NCI-H146 treated with DMSO at 0.1 percent for 48 hours (cell line): Measurements from ENCODE around the gene NTSR1.

ENCODE experiments used
- DNase-seq: peaks from one replicate; lab custom pipeline; 2025; ENCODE audit not compliant: unreplicated experiment; lab: John Stamatoyannopoulos, UW

Gene NTSR1

DNA sequence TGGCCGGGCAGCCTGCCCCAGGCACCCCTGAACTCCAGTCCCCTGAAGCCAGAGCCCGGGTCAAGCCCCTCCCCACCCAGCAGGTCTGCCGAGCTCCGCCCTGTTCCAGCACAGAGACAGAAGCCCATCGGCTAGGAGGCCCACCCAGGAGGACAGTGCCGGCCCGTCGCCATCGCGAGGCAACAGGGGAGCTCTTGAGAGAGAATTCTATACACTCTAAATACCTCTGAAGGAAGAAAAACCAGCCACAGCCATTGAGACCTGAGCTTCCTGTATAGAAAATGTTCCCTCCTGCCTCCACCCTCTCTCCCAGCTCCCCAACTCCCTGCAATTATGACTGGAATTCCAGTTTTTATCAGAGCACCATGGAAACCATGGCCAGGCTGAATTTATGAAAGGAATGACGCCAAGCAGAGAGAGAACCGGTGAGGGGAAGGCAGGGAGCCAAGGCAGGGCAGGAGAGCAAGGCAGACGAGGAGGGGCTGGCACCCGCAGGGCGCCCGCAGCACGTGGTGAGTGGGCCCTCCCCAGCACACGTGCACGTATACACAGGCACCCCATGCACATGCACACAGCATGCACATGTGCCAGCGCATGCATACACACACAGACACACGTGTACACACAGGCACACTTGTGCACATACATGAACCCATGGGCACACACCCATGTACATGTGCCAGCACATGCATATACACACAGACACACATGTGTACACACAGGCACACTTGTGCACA is 60.1 kb downstream of the NTSR1 start:
- DNase-seq, result no peak

DNA sequence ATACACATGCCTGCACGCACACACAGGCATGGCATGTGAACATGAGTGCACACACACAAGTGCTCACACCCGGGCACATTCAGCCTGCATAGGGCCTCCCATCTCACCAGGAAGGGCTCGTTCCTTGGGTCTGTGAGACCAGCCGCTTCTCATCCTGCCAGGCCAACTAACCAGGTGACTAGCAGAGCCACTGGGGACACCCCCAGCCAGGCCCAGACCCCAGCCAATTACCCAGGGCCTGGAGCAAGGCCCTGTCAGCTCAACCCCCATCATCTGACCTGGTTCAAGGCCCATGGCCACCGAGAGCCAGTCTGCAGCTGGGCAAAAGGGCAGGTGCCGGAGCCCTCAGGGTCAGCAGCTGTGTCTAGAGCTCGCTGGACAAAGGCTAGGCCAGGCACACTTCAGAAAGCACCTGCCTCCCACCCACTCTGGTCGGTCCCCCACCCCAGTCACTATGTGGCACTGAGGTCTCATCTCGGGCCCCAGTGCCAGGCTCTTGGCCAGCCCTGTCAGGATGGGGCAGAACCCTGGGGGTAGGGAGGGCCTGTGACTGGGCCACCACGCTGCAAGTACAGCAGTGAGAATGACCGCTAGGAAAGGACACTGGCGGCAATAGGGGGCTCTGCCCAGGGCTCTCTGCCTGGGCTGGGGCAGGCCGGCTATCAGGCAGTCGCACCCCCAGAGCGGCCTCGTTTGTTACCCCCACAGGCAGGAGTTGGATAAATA is 60.9 kb downstream of the NTSR1 start:
- no peak for DNase-seq

DNA sequence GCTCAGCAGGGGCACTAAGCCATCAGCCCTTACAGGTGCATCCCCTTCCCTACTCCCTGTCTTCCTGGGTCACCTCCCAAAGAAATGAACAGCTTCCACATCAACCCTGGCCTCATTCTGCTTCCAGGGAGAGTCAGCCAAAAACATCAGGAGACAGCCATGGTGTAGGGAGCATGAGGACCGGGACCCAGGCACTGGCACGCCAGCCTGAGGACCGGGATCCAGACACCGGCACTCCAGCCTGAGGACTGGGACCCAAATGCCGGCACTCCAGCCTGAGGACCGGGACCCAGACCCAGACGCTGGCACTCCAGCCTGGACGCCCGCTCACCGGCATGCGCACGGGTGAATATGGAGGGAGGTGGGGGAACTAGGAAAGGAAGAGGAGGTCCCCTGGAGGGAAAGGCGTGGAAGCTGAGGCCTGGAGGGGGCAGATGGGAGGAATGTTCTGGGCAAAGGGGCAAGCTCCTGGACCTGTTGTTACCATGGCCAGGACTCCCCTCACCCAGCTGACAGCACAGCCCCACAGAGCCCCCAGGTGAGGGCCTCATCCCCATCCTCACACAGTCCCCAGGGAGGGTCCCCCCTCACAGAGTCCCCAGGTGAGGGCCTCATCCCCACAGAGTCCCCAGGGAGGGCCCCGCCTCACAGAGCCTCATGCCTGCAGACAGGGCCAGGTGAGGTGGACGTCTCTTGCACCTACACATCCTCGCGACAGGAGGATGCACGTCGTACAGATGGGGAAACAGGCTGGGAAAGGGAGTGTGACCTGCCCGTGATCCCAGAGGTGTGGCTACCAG is 61.7 kb downstream of the NTSR1 start:
- no peak for DNase-seq

DNA sequence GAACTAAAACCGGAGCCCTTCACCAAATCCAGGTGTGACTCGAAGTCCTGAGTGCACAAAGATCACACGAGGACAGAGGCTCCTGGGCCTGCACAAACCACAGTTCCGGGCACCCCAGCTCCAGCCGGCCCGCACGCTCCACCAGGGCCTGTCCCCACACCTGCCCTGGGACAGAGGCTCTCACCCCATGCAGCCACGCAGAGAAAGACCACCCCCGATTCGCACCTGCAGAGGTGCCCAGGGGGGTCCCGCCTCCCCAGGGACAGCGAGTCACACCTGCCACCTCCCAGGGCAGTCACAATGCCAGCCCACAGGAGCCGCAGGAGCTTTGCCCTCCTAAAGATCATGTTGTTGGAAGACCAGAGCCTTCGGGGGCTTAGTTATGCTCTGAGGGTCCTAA is 62.3 kb downstream of the NTSR1 start:
- DNase-seq, result no peak

DNA sequence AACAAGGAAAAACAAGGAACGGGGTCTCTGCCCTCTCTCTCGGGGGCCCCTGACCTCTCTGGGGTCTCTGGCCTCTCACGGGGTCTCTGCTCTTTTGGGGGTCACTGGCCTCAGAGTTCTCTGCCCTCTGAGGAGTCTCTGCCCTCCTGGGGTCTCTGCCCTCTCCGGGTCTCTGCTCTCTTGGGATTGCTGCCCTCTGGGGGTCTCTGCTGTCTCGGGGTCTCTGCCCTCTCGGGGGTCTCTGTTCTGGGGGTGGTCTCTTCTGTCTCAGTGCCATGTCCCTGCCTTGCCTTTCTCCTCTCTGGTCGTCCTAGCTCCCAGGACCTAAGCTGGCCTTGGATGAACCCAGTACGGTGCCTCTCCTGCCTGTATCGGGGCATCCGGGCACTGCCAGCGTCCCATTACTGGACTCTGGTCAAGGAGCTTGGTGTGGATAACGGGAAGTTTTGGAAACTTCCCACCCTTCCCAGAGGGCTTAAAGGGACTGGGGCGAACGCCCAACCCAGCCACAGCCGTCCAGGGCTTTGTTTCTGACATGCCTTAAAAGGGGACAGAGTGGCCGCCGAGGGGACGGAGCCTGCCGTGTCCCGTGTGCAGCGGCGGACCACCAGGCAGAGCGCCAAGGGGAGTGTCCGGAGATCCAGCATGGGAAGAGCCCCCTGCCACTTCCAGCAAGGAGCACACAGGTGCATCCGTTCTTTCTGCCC is 62.9 kb downstream of the NTSR1 start:
- DNase-seq, result no peak

DNA sequence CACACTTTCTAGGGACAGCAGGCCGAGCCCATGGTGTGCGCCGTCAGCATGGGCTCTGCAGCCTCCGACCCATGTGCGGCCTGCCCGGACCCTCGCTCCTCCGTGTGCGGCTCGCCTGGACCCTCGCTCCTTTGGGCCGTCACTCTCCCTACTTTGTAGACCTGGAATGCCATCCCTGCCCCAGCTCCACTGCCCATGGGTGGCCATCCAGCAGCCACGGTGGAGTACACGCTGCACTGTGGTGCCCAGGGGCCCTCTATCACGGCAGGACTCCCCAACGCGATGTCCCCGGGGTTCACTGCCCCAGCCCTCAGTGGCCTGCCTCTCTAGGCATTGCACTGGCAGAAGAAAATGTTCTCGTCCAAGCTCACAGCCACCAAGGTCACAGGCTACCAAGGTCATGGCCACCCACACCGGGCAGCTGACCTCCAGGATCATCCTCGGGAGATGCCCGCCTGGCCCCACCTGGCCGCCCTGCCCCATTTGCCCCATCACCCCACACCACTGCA is 63.5 kb downstream of the NTSR1 start:
- DNase-seq, result no peak

- no peak for DNase-seq
These were observed 64.0 kb downstream of the NTSR1 start for GRCh38 chr20:62772619-62772989.

- DNase-seq, result no peak
These were observed 64.6 kb downstream of the NTSR1 start for GRCh38 chr20:62772990-62773844.

- DNase-seq, result no peak
These were observed 65.4 kb downstream of the NTSR1 start for GRCh38 chr20:62773845-62774714.

DNA sequence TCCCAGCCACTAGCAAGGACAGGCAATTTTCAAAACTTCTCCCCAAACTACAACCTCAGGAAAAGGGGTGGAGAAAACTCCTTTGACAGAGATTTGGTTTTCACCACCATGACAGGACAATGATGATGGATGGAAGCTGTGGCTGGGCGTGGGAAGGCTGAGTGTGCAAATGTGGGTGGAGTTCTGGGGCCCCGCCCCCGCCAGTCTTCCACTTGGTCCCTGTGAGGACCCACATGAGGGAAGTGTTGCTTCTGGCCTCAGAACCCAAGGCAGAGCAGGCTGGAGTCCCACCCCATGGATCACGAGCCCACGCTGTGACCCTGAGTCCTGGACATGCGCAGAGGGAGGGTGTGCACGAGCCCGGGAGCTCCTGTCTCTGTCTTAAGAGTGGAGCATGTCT is 66.1 kb downstream of the NTSR1 start:
- DNase-seq, result no peak

DNA sequence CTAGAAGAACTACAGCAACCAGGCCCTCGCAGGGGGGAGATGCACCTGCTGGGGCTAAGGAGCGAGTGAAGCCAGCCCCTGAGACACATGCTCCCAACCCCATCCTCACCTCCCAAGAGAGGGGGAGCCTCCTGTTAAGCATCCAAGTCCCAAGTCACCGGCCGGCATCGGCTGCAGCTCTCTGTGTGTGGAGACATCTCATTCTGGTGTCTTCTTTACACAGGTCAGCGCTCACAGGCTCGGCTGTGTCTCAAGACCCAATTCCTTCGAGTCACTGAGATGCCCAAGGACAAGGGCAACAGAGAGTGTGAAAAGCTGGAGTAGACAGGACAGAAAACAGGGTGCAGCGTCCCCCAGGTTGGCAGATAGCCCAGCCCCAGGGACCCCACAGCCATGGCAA is 66.6 kb downstream of the NTSR1 start:
- DNase-seq, result no peak

DNA sequence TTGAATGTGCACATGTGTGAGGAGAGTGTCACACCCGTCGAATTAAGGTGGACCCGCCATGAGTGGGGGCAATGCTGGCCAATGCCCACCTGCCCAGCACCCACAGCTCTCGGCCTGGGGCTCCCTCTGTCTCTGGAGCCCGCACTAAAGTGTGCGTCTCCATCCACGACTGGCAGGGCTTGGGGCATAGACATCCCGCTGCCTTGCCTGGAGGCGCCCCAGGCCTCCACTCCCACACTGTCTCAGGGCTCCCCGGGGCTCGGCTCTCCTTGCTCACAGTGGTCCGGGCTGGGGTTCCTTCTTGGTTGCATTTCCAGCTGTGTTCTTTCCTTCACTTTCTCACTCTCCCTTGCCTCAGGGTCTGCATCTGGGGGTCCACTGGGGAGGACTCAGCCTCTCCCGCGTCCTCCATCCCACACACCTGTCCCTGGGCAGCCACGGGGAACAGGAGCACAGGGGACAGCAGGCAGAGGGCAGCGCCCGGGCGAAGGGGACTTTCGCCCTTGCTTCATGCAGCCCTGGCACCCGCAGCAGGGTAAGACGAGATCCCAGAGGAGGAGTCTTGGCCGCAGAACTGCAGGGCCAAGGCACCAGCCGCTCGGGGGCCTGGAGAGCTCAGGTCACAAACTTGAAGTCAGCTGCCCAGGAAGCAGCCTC is 67.5 kb downstream of the NTSR1 start:
- DNase-seq, result no peak

GRCh38 chr20:62776692-62777527 is 68.3 kb downstream of the NTSR1 start:
- no peak for DNase-seq

DNA sequence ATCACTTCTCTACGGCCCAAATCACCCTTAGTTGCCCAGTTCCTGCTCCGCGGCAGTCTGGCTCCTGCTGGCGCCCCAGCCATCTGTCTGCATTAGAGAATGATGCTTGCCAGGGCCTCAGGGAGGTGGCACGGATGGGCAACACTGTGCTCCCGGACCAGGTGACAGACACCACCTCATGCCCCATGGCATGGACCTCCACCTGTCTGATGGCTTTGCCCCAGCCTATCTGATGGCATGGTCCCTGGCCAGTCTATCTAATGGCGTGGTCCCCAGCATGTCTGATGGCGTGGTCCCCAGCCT is 68.8 kb downstream of the NTSR1 start:
- DNase-seq, result no peak

DNA sequence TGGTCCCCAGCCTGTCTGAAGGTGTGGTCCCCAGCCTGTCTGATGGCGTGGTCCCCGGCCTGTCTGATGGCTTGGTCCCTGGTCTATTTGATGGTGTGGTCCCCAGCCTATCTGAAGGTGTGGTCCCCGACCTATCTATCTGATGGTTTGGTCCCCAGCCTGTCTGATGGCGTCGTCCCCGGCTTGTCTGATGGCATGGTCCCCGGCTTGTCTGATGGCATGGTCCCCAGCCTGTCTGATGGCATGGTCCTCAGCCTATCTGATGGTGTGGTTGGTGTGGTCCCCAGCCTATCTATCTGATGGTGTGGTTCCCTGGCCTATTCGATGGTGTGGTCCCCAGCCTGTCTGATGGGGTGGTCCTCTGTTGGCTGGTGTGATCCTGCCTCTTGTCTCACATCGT is 69.4 kb downstream of the NTSR1 start:
- no peak for DNase-seq

DNA sequence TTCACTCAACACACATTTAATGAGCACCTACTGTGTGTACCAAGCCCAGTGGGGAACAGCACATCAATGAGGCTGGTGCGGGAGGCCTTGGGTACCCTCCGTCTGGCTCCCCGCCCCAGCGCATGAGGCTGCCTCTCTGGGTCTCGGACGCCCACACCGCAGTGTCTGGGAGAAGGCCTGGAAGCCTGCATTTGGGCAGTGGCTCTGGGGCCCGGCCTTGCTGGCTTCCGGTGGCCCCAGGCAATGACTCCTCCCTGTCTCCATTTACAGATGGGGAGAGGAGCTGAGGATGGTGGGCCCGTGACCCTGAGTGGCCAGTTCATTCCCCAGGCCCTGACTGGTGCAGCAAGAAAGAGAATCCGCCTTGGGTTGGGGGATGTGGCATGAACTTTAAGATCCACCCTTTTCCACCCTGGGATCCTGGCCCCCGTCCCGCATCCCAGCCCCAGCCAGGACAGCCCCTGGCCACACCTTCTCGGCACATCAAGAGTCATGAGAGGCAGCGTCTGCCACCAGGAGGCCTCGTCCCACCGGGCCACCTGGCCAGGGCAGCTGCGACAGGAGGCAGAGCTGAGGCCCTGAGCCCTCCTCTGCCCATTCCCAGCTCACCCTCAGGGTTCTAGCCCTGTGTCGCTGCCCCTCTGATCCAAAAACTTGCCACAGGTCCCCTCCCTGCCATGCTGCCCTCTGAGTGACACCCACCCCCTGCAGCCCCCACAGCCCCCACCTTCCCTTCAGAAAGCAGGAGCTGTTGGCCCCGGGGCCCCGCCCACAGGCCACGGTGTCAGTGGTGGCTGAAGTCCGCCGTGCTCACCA is 70.2 kb downstream of the NTSR1 start:
- no peak for DNase-seq

DNA sequence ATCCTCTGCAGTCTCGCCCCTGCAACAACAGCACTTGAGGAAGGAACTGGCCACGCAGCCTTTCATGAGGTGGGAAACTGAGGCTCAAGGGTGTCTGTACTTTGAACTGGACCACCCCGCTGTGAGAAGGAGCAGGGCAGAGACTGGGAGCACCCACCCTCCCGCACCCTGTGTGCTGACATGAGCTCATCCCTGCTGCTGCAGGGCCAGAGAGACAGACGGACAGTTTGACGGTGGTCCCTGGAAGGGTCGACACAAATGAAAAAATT is 70.7 kb downstream of the NTSR1 start:
- DNase-seq, result no peak

DNA sequence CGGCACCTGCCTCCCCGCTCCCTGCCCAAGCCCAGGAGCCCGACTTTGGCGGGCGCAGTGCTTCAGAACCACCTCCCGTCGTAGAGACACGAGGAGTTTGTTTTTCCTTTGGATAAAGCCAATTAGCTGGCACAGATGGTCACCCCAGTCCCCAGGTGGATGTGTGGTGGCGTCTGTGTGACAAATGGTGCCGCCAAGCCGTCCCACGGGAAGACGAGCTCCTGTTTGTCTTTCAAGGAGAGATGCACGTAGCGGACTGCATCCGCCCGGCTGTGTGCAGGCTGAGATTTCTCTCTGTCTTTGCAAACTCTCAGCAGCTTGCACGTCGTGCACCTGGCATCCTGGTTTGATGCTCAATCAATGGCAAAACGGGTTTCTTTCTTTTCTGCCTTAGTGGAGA is 71.6 kb downstream of the NTSR1 start:
- DNase-seq, result no peak
